Upper lobe of left lung (tissue), 4 donors: ENCODE measurements around the gene TPM4.

Source experiments
- POLR2A ChIP-seq, 4 donors: fragments of 450-650 bp; IDR thresholded peaks; one replicate each; pipeline ENCODE4 v1.5.1; 2016 to 2017; ENCODE audit warnings: antibody characterized with exemption in 4 of 4, mild to moderate bottlenecking in 2 of 4
- TF ChIP-seq, protein P1 (sequence below), 6 experiments: fragments of 450-650 bp in 4 of 6; fragments of 200-600 bp in 2 of 6; sonication (generic) in 2 of 6; IDR thresholded peaks; one replicate each; pipeline ENCODE4 v1.5.1; 2016 to 2019; ENCODE audit warnings: antibody characterized with exemption in 6 of 6

- TF ChIP-seq, protein P1, sequence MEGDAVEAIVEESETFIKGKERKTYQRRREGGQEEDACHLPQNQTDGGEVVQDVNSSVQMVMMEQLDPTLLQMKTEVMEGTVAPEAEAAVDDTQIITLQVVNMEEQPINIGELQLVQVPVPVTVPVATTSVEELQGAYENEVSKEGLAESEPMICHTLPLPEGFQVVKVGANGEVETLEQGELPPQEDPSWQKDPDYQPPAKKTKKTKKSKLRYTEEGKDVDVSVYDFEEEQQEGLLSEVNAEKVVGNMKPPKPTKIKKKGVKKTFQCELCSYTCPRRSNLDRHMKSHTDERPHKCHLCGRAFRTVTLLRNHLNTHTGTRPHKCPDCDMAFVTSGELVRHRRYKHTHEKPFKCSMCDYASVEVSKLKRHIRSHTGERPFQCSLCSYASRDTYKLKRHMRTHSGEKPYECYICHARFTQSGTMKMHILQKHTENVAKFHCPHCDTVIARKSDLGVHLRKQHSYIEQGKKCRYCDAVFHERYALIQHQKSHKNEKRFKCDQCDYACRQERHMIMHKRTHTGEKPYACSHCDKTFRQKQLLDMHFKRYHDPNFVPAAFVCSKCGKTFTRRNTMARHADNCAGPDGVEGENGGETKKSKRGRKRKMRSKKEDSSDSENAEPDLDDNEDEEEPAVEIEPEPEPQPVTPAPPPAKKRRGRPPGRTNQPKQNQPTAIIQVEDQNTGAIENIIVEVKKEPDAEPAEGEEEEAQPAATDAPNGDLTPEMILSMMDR (IDR thresholded peaks at IDR 0.05) = no peak
- TF ChIP-seq POLR2A (IDR thresholded peaks at IDR 0.05) = no peak
These were observed 23.9 kb upstream of the TPM4 start for GRCh38 chr19:16052353-16052752.
